H1 (cell line): ENCODE measurements around the gene SELENOO. TPM values are rescaled to one million over a fixed set of nuclear protein-coding genes. Genes with fewer than 3 reads are reported as not detected.

Experiments used
- BACH1 ChIP-seq: IDR thresholded peaks from 2 replicates; pipeline ENCODE4 v1.6.1; 2012; ENCODE audit warnings: low read length, improper control_type of control experiment
- BRCA1 ChIP-seq: IDR thresholded peaks from 2 replicates; pipeline ENCODE4 v1.6.1; 2012; ENCODE audit warnings: low read depth, low read length, improper control_type of control experiment
- CREB1 ChIP-seq: IDR thresholded peaks from 2 replicates; pipeline ENCODE4 v1.6.1; 2012; ENCODE audit warnings: inconsistent platforms
- CTBP2 ChIP-seq: IDR thresholded peaks from 2 replicates; pipeline ENCODE4 v1.7.0; 2011; ENCODE audit warnings: borderline replicate concordance, mild to moderate bottlenecking, moderate library complexity, mixed read lengths, low read length; ENCODE audit not compliant: insufficient read depth, insufficient read length
- HDAC6 ChIP-seq: IDR thresholded peaks from one replicate; pipeline ENCODE4 v1.7.1; 2012; ENCODE audit warnings: low read depth, mild to moderate bottlenecking, inconsistent platforms, low read length, moderate library complexity
- NRF1 ChIP-seq: IDR thresholded peaks from 2 replicates; pipeline ENCODE4 v1.6.1; 2011; ENCODE audit warnings: mild to moderate bottlenecking, low read depth, low read length, improper control_type of control experiment
- RAD21 ChIP-seq, 2 experiments: IDR thresholded peaks in 1 of 2; conservative IDR thresholded peaks in 1 of 2; 2 replicates each; pipeline ENCODE4 v1.6.1; 2011; ENCODE audit warnings: low read depth in 2 of 2, low read length in 2 of 2, improper control_type of control experiment in 1 of 2, inconsistent platforms in 1 of 2, mild to moderate bottlenecking in 1 of 2, moderate library complexity in 1 of 2
- RBBP5 ChIP-seq: IDR thresholded peaks from 2 replicates; pipeline ENCODE4 v1.7.1; 2012; ENCODE audit warnings: low read depth, mild to moderate bottlenecking, inconsistent platforms, low read length, moderate library complexity, borderline replicate concordance
- RFX5 ChIP-seq: IDR thresholded peaks from 2 replicates; pipeline ENCODE4 v1.6.1; 2011; ENCODE audit warnings: low read depth, low read length, improper control_type of control experiment, borderline replicate concordance
- RNF2 ChIP-seq: fragments of 200-900, 300-1000 bp; sonication (generic); IDR thresholded peaks from 2 replicates; pipeline ENCODE4 v1.7.1; 2016; ENCODE audit warnings: borderline replicate concordance, low read depth, mild to moderate bottlenecking, antibody characterized with exemption, low read length; ENCODE audit not compliant: poor library complexity, severe bottlenecking; ENCODE audit errors: missing control alignments
- SIRT6 ChIP-seq: IDR thresholded peaks from one replicate; pipeline ENCODE4 v1.7.1; 2012; ENCODE audit warnings: low read length, inconsistent platforms
- SRF ChIP-seq: IDR thresholded peaks from 2 replicates; pipeline ENCODE4 v1.6.1; 2011; ENCODE audit warnings: mild to moderate bottlenecking, low read depth, low read length, moderate library complexity
- polyA plus RNA-seq, 7 experiments: library from polyadenylated mRNA; depleted of rRNA in 3 of 7; stranded (reverse) in 5 of 7; unstranded in 2 of 7; fragments of >200 nt in 5 of 7; fragments of 200-250 nt in 2 of 7; gene quantifications; 1 replicate in 5 of 7; 2 replicates in 1 of 7; 4 replicates in 1 of 7; pipeline versions ENCODE4 v1.2.1 to v1.2.3, GENCODE V29; 2011 to 2013; ENCODE audit warnings: missing spikeins in 2 of 7, mixed read lengths in 2 of 7
- total RNA-seq: library from RNA; stranded (reverse); fragmentation: NEBNext Ultra II Directional; extraction: Animal tissue kit (Norgen Biotek cat#: 25700); gene quantifications from 2 replicates; pipeline ENCODE4 v1.2.1, GENCODE V29; 2021

Gene SELENOO
- total and polyA plus RNA-seq, 2 of the 8 experiments (the other 6 are each of a cell fraction or from before 2014, with no cell fraction given), result 18.6 to 25.1 TPM

- no peak for TF ChIP-seq RNF2
- TF ChIP-seq NRF1, result no peak
- no peak for TF ChIP-seq CTBP2
- TF ChIP-seq RFX5, result no peak
- no peak for TF ChIP-seq RAD21 (IDR thresholded peaks at IDR 0.05 in 1 of 2, conservative IDR thresholded peaks at IDR 0.05 in 1 of 2; ENCODE audit: low read depth in 2 of 2, low read length in 2 of 2)
- no peak for TF ChIP-seq HDAC6
- TF ChIP-seq CREB1, result no peak
- no peak for TF ChIP-seq SRF
- TF ChIP-seq BRCA1, result no peak
- no peak for TF ChIP-seq SIRT6
- TF ChIP-seq BACH1, result no peak
- TF ChIP-seq RBBP5, result peak; percentile 9; the same call in 1 of the 2 replicates
Observed at GRCh38 chr22:50184902-50185374, 15.9 kb upstream of the SELENOO start (continued).
